Hepatocyte (in vitro differentiated cells): Measurements from ENCODE around the gene IRF2BPL.

Experiments
- CTCF ChIP-seq: fragments of 200-600 bp; sonication (generic); IDR thresholded peaks from 2 replicates; pipeline ENCODE4 v1.5.1; 2016; ENCODE audit warnings: antibody characterized with exemption, mild to moderate bottlenecking; ENCODE audit not compliant: poor library complexity
- EZH2 ChIP-seq: fragments of 200-600 bp; sonication (generic); IDR thresholded peaks from 2 replicates; pipeline ENCODE4 v1.6.1; 2016; ENCODE audit warnings: antibody characterized with exemption, mild to moderate bottlenecking, borderline replicate concordance

GRCh38 chr14:77076113-77076631 is 47.7 kb upstream of the IRF2BPL start:
- TF ChIP-seq CTCF (no peak), EZH2 (no peak)
